AG04450 (cell line): Measurements from ENCODE around the gene CCDC78. TPM values are rescaled to one million over a fixed set of nuclear protein-coding genes. Genes with fewer than 3 reads are reported as not detected.
"Not testable (repeated sequence)": the region's sequence is repeated elsewhere in the genome, so short reads cannot be mapped to it uniquely, and the experiment has no call there.

ENCODE experiments used
- CTCF ChIA-PET: fragments of 300-600, 350-600 bp; formaldehyde crosslinking; extraction: SDS; loops from one replicate; lab custom pipeline; 2022; ENCODE audit warnings: antibody characterized with exemption, inconsistent platforms; lab: Charles Lee
- POLR2A ChIA-PET: fragments of 350-600 bp; formaldehyde crosslinking; extraction: SDS; loops from one replicate; lab custom pipeline; 2021; ENCODE audit warnings: antibody characterized with exemption, inconsistent platforms; lab: Yijun Ruan, JAX
- DNase-seq: peaks from one replicate; pipeline ENCODE4 v3.0.0-alpha.2; 2011; ENCODE audit warnings: low read depth, low spot score
- H3K27ac ChIP-seq: one replicate; pipeline ENCODE4 v1.5.1; 2012; ENCODE audit warnings: low read depth, low read length, control low read depth
- H3K27me3 ChIP-seq: one replicate; pipeline ENCODE4 v1.6.0; 2012; ENCODE audit warnings: low read length; ENCODE audit not compliant: control insufficient read depth, insufficient read depth
- H3K4me3 ChIP-seq: 2 replicates; pipeline ENCODE4 v1.5.1; 2011; ENCODE audit warnings: mild to moderate bottlenecking, low read depth, low read length, control low read depth
- H3K9me3 ChIP-seq: 2 replicates; pipeline ENCODE4 v1.5.1; 2012; ENCODE audit warnings: low read length; ENCODE audit not compliant: control insufficient read depth, insufficient read depth
- CTCF ChIP-seq: IDR thresholded peaks from 2 replicates; pipeline ENCODE4 v1.5.1; 2011; ENCODE audit warnings: low read depth, low read length, control low read depth, inconsistent platforms
- polyA plus RNA-seq: library from polyadenylated mRNA; depleted of rRNA; stranded (reverse); fragments of >200 nt; gene quantifications from 2 replicates; pipeline ENCODE4 v1.2.3, GENCODE V29; 2011

CCDC78 gene
- polyA plus RNA-seq, 1 experiment, result 1.1 TPM

GRCh38 chr16:715477-716199, 10.6 kb downstream of the CCDC78 start:
- ChIA-PET CTCF (interaction anchor here (0.6 to 1.3 kb wide), 8 partner anchors 9 to 341 kb away, joined by 3 to 6 read pairs (median 3); partner anchors contain the start of genes CHTF18 and RPUSD1), POLR2A (interaction anchor here (0.5 kb wide), 1 partner anchor 300 kb away, joined by 5 read pairs; no protein-coding TSS in a partner anchor)
- H3K27ac ChIP-seq, result no peak overlapping the region
- no peak for TF ChIP-seq CTCF
- no peaks in the 10 kb centered on the region; the same call in 1 of the 2 replicates for H3K9me3 ChIP-seq
- H3K4me3 ChIP-seq, result peak overlapping the region; percentile 62
- no peaks in the 10 kb centered on the region for H3K27me3 ChIP-seq
- DNase-seq, result no peak

GRCh38 chr16:714558-715476, 11.4 kb downstream of the CCDC78 start, which contains the start of gene METRN:
Gene METRN, plus strand, starts transcription at chr16:715118. Its CDS starts 172 bp downstream, at chr16:715290.
- H3K27me3 ChIP-seq, result no peaks in the 10 kb centered on the region
- ChIA-PET POLR2A (interaction anchor here (0.5 kb wide), 1 partner anchor 69 kb away, joined by 5 read pairs; no protein-coding TSS in a partner anchor), CTCF (no interaction called here)
- TF ChIP-seq CTCF, result no peak
- H3K27ac ChIP-seq, result no peak within 1 kb of the TSS
- H3K4me3 ChIP-seq, result peak within 1 kb of the TSS; percentile 62
- DNase-seq, result no peak
- H3K9me3 ChIP-seq, result no peaks in the 10 kb centered on the region; the same call in 1 of the 2 replicates

GRCh38 chr16:714079-714478, 12.2 kb downstream of the CCDC78 start:
- Histone ChIP-seq H3K9me3 (no peaks in the 10 kb centered on the region; the same call in 1 of the 2 replicates), H3K27me3 (no peaks in the 10 kb centered on the region), H3K27ac (no peak overlapping the region), H3K4me3 (no peak overlapping the region)
- POLR2A ChIA-PET, result no interaction called here
- CTCF ChIA-PET, result interaction anchor here (0.7 kb wide), 1 partner anchor 72 kb away, joined by 3 read pairs; no protein-coding TSS in a partner anchor
- no peak for DNase-seq
- TF ChIP-seq CTCF, result no peak

- POLR2A ChIA-PET, result interaction anchor here (0.9 to 1.6 kb wide), 3 partner anchors 9 to 32 kb away, joined by 4 to 7 read pairs (median 6); partner anchors contain the start of genes ANTKMT and CCDC78
- H3K4me3 ChIP-seq, H3K9me3 ChIP-seq, H3K27me3 ChIP-seq: not testable (repeated sequence)
- peak overlapping the region; percentile 57 for H3K27ac ChIP-seq
- DNase-seq, result peak; percentile 84
- TF ChIP-seq CTCF, result peak; percentile 52
- CTCF ChIA-PET, result interaction anchor here (0.8 to 4.2 kb wide), 11 partner anchors 9 to 390 kb away, joined by 3 to 29 read pairs (median 4); partner anchors contain the start of gene CHTF18
Measured at GRCh38 chr16:712740-713250, 13.4 kb downstream of the CCDC78 start.
